ENCODE measurements around the gene CLIC2. TPM values are rescaled to one million over a fixed set of nuclear protein-coding genes. Genes with fewer than 3 reads are reported as not detected.

Gene CLIC2
- total RNA-seq, 4 donors from 2014 or later = 3.0 to 7.3 (median 5.2) TPM

GRCh38 chrX:155333544-155334100, 792 bp downstream of the CLIC2 start:
- Histone ChIP-seq H3K27ac (peak overlapping the region in 3 of 4 donors; percentile 58 to 73 (median 67)), H3K4me3 (peak overlapping the region in 3 of 4 donors; percentile 21 to 57 (median 30)), H3K36me3 (no peaks in the 10 kb centered on the region), H3K4me1 (no peaks in the 10 kb centered on the region), H3K27me3 (no peaks in the 10 kb centered on the region), H3K9me3 (no peaks in the 10 kb centered on the region)
- WGBS, 2 donors = 39 to 60% methylated on average over 2 of the region's 2 CpGs
- DNase-seq = no peak
- intact Hi-C loops (cut with DNase I) = no loop called here
- TF ChIP-seq CTCF (IDR thresholded peaks at IDR 0.05) (no peak), POLR2A (IDR thresholded peaks at IDR 0.05) (no peak)

DNA sequence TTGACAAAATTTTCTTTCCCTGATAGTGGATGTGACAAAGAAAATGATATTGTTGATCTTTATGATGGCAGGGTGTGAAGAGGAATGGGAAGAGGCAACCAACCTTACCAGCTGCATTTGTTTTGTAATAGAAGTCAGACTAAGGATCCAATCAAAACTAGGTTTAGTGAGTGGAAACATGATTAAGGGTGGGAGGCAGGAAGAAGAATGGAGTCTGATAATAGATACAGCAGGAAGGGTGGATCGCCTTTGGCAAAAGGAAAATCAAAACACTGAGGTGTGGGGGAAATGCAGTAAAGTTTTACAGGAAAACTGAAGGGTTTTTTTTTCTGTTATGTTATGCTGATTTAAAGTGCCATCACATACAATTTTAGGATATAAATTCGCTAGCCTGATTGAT, 3.4 kb downstream of the CLIC2 start:
- Histone ChIP-seq H3K27me3 (no peaks in the 10 kb centered on the region), H3K9me3 (no peaks in the 10 kb centered on the region), H3K4me1 (no peaks in the 10 kb centered on the region), H3K36me3 (no peaks in the 10 kb centered on the region), H3K4me3 (peak overlapping the region in 3 of 4 donors; percentile 1 to 57 (median 9)), H3K27ac (peak overlapping the region in 1 of 4 donors; percentile 25)
- 40 to 59% methylated on average over 2 of the region's 2 CpGs for WGBS, 2 donors
- DNase-seq = no peak
- no peak for TF ChIP-seq CTCF (IDR thresholded peaks at IDR 0.05)
- no peak for TF ChIP-seq POLR2A (IDR thresholded peaks at IDR 0.05)
- intact Hi-C loops (cut with DNase I) = no loop called here

GRCh38 chrX:155329293-155329692, 5.1 kb downstream of the CLIC2 start:
- intact Hi-C loops (cut with DNase I) = no loop called here
- WGBS, 2 donors = 50 to 73% methylated on average over 4 of the region's 4 CpGs

DNA sequence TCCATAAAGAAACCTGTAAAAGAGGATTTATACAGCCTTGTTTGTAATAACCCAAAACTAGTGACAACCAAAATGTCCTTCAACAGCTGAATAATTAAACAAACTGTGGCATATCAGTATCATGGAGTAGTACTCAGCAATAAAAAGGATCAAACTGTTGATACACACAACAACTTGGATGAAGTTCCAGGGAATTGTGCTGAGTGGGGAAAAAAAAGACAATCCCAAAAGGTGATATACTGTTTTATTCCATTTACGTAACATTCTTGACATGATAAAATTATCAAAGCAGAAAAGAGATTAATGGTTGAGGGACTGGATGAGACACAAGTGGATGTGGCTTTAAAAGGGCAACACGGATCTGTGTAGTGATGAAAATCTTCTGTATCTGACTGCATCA, 7.8 kb downstream of the CLIC2 start:
- DNase-seq = no peak
- Histone ChIP-seq H3K27me3 (no peaks in the 10 kb centered on the region), H3K9me3 (no peaks in the 10 kb centered on the region), H3K4me1 (no peaks in the 10 kb centered on the region), H3K36me3 (no peaks in the 10 kb centered on the region), H3K27ac (no peak overlapping the region), H3K4me3 (no peak overlapping the region)
- WGBS, 2 donors = 71 to 77% methylated on average over 2 of the region's 2 CpGs
- TF ChIP-seq CTCF (IDR thresholded peaks at IDR 0.05) (no peak), POLR2A (IDR thresholded peaks at IDR 0.05) (no peak)
- intact Hi-C loops (cut with DNase I) = no loop called here

More at GRCh38 chrX:155329293-155329692, 5.1 kb downstream of the CLIC2 start:
- no peak for DNase-seq
- Histone ChIP-seq H3K36me3 (no peaks in the 10 kb centered on the region), H3K9me3 (no peaks in the 10 kb centered on the region), H3K4me1 (no peaks in the 10 kb centered on the region), H3K27me3 (no peaks in the 10 kb centered on the region), H3K27ac (no peak overlapping the region), H3K4me3 (no peak overlapping the region)
- TF ChIP-seq CTCF (IDR thresholded peaks at IDR 0.05) = no peak
- TF ChIP-seq POLR2A (IDR thresholded peaks at IDR 0.05) = no peak

GRCh38 chrX:155314260-155314659, 20.2 kb downstream of the CLIC2 start:
- Histone ChIP-seq H3K9me3 (peaks cover 0 to 4% (median 0%) of the 10 kb centered on the region in 3 donors), H3K27me3 (no peaks in the 10 kb centered on the region), H3K27ac (no peak overlapping the region), H3K36me3 (no peaks in the 10 kb centered on the region), H3K4me3 (no peak overlapping the region), H3K4me1 (no peaks in the 10 kb centered on the region)
- intact Hi-C loops (cut with DNase I) = no loop called here
- no peak for DNase-seq
- 57 to 76% methylated on average over 2 to 5 of the region's 5 CpGs for WGBS, 2 donors
- TF ChIP-seq POLR2A (IDR thresholded peaks at IDR 0.05) (no peak), CTCF (IDR thresholded peaks at IDR 0.05) (no peak)

All from esophagus squamous epithelium (tissue), 5 donors.